Lower leg skin (tissue), 3 donors: ENCODE measurements around the gene LRBA.

Experiments
- CTCF ChIP-seq, 3 donors: fragments of 450-650 bp; IDR thresholded peaks; one replicate each; pipeline ENCODE4 v1.5.1; 2016; ENCODE audit warnings: antibody characterized with exemption in 3 of 3, mild to moderate bottlenecking in 3 of 3, moderate library complexity in 2 of 3
- POLR2A ChIP-seq, 2 donors: fragments of 450-650 bp; IDR thresholded peaks; one replicate each; pipeline ENCODE4 v1.6.1; 2016 to 2017; ENCODE audit warnings: antibody characterized with exemption in 2 of 2, mild to moderate bottlenecking in 1 of 2, moderate library complexity in 1 of 2

GRCh38 chr4:150561143-150561737 lies 453.8 kb downstream of the LRBA start:
- TF ChIP-seq CTCF (IDR thresholded peaks at IDR 0.05) (no peak), POLR2A (IDR thresholded peaks at IDR 0.05) (no peak)
